Tibial nerve (tissue), 3 donors: Measurements from ENCODE around the gene SFTPD.

Experiments
- POLR2A ChIP-seq, 2 donors: fragments of 450-650 bp; IDR thresholded peaks; one replicate each; pipeline ENCODE4 v1.6.1; 2017; ENCODE audit warnings: antibody characterized with exemption in 2 of 2, mild to moderate bottlenecking in 2 of 2, moderate library complexity in 2 of 2
- TF ChIP-seq, protein P1 (sequence below), 5 experiments: fragments of 200-600 bp in 3 of 5; fragments of 450-650 bp in 2 of 5; sonication (generic) in 3 of 5; IDR thresholded peaks; one replicate each; pipeline ENCODE4 v1.5.1; 2016 to 2019; ENCODE audit warnings: antibody characterized with exemption in 5 of 5, mild to moderate bottlenecking in 3 of 5, moderate library complexity in 2 of 5

DNA sequence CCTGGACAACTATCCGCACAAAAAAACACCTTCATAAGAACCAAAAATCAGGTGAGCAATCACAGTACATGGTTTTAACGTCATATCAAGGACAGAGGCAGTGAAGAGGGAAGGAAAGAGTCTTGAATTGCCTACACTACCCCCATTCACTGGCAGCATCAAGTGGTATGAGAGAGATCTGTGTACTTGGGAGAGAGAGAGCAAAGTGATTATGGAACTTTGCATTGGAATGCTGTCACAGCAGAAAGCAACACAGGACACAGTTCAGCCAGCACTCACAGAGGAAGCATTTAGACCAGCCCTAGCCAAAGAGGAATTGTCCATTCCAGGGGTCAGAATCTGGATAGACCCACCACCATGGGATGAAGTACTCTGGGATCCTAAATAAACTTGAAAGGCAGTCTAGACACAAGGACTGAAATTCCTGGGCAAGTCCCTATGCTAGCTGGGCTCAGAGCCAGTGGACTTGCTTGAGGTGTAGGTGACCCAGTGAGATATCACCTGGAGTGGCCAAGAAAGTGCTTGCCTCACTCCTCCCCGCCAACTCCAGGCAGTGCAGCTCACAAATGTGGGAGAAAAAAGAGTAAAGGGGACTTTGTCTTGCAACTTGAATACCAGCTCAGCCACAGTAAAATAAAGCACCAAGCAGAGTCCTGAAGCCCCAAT is 30.5 kb upstream of the SFTPD start:
- no peak for TF ChIP-seq POLR2A (IDR thresholded peaks at IDR 0.05)
- TF ChIP-seq, protein P1, sequence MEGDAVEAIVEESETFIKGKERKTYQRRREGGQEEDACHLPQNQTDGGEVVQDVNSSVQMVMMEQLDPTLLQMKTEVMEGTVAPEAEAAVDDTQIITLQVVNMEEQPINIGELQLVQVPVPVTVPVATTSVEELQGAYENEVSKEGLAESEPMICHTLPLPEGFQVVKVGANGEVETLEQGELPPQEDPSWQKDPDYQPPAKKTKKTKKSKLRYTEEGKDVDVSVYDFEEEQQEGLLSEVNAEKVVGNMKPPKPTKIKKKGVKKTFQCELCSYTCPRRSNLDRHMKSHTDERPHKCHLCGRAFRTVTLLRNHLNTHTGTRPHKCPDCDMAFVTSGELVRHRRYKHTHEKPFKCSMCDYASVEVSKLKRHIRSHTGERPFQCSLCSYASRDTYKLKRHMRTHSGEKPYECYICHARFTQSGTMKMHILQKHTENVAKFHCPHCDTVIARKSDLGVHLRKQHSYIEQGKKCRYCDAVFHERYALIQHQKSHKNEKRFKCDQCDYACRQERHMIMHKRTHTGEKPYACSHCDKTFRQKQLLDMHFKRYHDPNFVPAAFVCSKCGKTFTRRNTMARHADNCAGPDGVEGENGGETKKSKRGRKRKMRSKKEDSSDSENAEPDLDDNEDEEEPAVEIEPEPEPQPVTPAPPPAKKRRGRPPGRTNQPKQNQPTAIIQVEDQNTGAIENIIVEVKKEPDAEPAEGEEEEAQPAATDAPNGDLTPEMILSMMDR (IDR thresholded peaks at IDR 0.05): no peak
